Measurements from ENCODE around the gene PAIP2B. TPM values are rescaled to one million over a fixed set of nuclear protein-coding genes. Genes with fewer than 3 reads are reported as not detected.

The PAIP2B gene
- total and polyA plus RNA-seq, 2 experiments from 2014 or later, result 8.0 to 15.1 TPM

DNA sequence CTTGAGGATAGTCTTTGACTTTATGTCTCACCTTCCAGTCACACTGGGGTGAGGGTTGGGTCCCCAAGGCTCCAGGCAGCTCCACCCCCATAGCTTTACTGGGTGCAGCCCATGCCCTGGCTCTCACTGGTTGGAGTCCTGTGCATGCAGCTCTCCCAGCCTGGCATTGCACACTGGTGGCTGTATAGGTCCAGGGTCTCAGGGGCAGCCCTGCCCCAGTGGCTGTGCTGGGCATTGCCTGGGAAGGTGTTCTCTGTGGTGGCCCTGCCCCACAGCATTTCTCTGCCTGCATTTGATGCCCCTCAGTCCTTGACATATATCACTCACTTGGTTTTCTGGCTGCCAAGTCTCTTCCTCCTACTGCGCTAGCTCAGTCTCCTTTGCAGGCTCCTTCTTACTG lies 75.3 kb downstream of the PAIP2B start:
- no peaks in the 10 kb centered on the region for H3K9me3 ChIP-seq (ENCODE audit: low read depth)
- TF ChIP-seq, protein P1, sequence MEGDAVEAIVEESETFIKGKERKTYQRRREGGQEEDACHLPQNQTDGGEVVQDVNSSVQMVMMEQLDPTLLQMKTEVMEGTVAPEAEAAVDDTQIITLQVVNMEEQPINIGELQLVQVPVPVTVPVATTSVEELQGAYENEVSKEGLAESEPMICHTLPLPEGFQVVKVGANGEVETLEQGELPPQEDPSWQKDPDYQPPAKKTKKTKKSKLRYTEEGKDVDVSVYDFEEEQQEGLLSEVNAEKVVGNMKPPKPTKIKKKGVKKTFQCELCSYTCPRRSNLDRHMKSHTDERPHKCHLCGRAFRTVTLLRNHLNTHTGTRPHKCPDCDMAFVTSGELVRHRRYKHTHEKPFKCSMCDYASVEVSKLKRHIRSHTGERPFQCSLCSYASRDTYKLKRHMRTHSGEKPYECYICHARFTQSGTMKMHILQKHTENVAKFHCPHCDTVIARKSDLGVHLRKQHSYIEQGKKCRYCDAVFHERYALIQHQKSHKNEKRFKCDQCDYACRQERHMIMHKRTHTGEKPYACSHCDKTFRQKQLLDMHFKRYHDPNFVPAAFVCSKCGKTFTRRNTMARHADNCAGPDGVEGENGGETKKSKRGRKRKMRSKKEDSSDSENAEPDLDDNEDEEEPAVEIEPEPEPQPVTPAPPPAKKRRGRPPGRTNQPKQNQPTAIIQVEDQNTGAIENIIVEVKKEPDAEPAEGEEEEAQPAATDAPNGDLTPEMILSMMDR (IDR thresholded peaks at IDR 0.05; ENCODE audit: low read depth, low read length), result no peak
- no peak overlapping the region for H3K27ac ChIP-seq

DNA sequence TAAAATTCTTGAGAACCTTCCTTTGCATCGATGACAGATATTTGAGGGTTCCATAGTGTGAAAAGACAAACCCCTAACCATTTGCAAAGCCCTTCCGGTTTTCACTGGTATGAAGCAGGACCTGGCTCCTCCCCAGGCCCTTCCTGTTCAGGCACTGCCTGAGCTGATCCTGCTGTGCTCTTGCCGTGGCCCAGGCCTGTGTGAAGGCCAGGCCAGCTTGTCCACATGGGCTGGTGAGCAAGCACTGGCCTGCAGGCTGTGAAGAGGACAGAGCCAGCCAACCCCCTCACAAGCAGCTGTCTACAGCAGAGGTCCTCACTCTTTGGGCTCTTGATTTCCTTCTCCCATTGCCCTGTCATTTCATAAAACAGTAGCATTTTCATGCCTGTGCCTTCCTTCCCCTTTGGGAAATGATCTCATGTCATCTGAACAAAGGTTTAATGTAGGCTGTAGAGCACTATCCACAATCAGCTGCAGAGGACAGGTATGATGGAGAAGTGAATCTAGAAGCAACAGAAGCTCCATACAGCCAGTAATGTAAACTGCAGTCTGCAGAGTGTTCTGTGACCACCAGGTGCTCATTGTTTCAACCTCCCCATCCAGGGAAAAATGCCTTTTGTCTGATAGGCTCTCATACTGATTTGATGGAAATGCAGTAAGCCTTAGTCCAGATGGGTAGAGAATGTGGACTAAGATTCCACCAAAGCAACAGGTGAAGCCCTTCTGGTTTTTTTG lies 76.7 kb downstream of the PAIP2B start:
- Histone ChIP-seq H3K27me3 (no peaks in the 10 kb centered on the region), H3K9me3 (ENCODE audit: low read depth) (no peaks in the 10 kb centered on the region), H3K4me1 (ENCODE audit: low read depth) (no peaks in the 10 kb centered on the region), H3K4me3 (no peak overlapping the region), H3K36me3 (peaks cover 44% of the 10 kb centered on the region), H3K27ac (no peak overlapping the region)
- TF ChIP-seq, protein P1 (IDR thresholded peaks at IDR 0.05; ENCODE audit: low read depth, low read length), result no peak
- DNase-seq (ENCODE audit: low read depth in 1 of 2, low spot score in 1 of 2), result peak in 1 of 2 donors; percentile 10

More for the DNA sequence above, 75.3 kb downstream of the PAIP2B start:
- DNase-seq (ENCODE audit: low read depth in 1 of 2, low spot score in 1 of 2), result no peak
- Histone ChIP-seq H3K4me3 (no peak overlapping the region), H3K27me3 (no peaks in the 10 kb centered on the region), H3K36me3 (peaks cover 33% of the 10 kb centered on the region), H3K4me1 (ENCODE audit: low read depth) (no peaks in the 10 kb centered on the region)

DNA sequence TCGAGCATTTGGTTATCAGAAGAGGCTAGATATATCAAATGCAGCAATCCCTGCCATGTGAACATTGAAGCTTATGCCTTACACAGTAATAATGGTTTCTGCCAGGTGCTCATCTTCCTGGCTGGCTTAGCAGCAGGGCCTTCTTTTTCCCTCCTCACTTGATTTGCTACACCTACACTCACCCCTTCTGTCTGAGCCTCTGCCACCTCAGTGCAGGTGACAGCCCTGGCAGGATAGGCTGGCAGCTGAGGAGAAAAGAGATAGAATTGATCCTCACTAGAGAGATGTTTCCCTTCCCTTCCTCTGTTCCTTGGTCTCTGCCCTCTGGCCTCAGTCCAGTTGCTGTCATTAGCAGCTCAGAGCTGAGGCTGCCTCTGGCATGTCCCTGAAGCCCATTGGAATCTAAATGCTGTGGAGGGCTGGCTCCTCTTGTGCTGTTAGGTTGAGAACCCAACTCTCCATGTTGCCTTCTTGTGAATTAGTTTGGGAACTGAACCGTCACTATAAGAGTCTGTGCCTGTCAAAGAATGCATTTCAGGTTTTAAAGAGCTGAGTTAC lies 78.3 kb downstream of the PAIP2B start:
- TF ChIP-seq, protein P1 (IDR thresholded peaks at IDR 0.05; ENCODE audit: low read depth, low read length), result no peak
- Histone ChIP-seq H3K27me3 (no peaks in the 10 kb centered on the region), H3K4me1 (ENCODE audit: low read depth) (no peaks in the 10 kb centered on the region), H3K9me3 (ENCODE audit: low read depth) (no peaks in the 10 kb centered on the region), H3K36me3 (peaks cover 55% of the 10 kb centered on the region), H3K4me3 (no peak overlapping the region), H3K27ac (no peak overlapping the region)
- no peak for DNase-seq (ENCODE audit: low read depth in 1 of 2, low spot score in 1 of 2)

DNA sequence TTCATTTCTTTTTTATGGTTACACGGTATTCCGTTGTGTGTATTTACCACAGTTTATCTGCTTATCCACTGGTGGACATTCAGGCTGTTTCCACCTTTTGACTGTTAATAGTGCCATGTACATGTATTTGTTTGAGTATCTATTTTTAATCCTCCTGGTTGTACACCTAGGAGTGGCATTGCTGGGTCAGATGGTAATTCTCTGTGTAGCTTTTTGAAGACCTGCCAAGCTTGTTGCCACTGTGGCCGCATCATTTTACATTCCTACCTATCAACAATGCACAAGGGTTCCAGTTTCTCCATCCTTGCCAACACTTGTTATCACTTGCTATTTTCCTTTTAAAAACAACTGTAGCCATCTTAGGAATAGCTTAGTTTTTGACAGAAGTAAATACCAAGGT lies 83.1 kb downstream of the PAIP2B start:
- Histone ChIP-seq H3K27me3 (no peaks in the 10 kb centered on the region), H3K4me1 (ENCODE audit: low read depth) (no peaks in the 10 kb centered on the region), H3K36me3 (peaks cover 78% of the 10 kb centered on the region), H3K9me3 (ENCODE audit: low read depth) (no peaks in the 10 kb centered on the region), H3K4me3 (no peak overlapping the region), H3K27ac (no peak overlapping the region)
- TF ChIP-seq, protein P1 (IDR thresholded peaks at IDR 0.05; ENCODE audit: low read depth, low read length), result no peak
- no peak for DNase-seq (ENCODE audit: low read depth in 1 of 2, low spot score in 1 of 2)

DNA sequence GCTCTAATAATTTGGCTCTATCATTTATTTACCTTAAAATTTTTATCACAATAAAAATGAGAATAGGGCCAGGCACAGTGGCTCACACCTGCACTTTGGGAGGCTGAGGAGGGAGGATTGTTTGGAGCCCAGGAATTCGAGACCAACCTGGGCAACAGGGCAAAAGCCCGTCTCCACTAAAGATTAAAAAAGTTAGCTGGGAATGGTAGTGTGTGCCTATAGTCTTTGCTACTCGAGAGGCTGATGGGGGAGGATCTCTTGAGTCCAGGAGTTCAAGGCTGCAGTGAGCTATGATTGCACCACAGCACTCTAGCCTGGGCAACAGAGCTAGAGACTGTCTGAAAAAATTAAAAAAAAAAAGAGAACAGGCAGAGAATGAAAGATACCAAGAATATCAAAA lies 90.7 kb downstream of the PAIP2B start:
- TF ChIP-seq, protein P1 (IDR thresholded peaks at IDR 0.05; ENCODE audit: low read depth, low read length), result no peak
- H3K27me3 ChIP-seq, result no peaks in the 10 kb centered on the region
- H3K4me1 ChIP-seq (ENCODE audit: low read depth), result no peaks in the 10 kb centered on the region
- peaks cover 71% of the 10 kb centered on the region for H3K36me3 ChIP-seq
- no peak overlapping the region for H3K27ac ChIP-seq
- no peaks in the 10 kb centered on the region for H3K9me3 ChIP-seq (ENCODE audit: low read depth)
- H3K4me3 ChIP-seq, result no peak overlapping the region
- DNase-seq (ENCODE audit: low read depth in 1 of 2, low spot score in 1 of 2), result no peak
